DND-41 (cell line): ENCODE results near the gene GJD3.

Source experiments
- ATAC-seq: fragments of 200-7000 bp; cut with Tn5 transposase; 3 replicates; pipeline ENCODE4 v1.9.1; 2021; ENCODE audit warnings: low read depth; ENCODE audit not compliant: insufficient read depth
- DNase-seq: peaks from one replicate; pipeline ENCODE4 v3.0.0-alpha.2; 2020
- H2AFZ ChIP-seq: 2 replicates; pipeline ENCODE4 v1.6.0; 2012; ENCODE audit warnings: low read depth, low read length
- H3K27ac ChIP-seq: 2 replicates; pipeline ENCODE4 v1.5.1; 2012; ENCODE audit warnings: low read length, inconsistent platforms
- H3K27me3 ChIP-seq: fragments of 200-600 bp; sonication (generic); 2 replicates; pipeline ENCODE4 v1.6.0; 2012; ENCODE audit warnings: low read length, mild to moderate bottlenecking, inconsistent platforms; ENCODE audit not compliant: insufficient read depth, poor library complexity
- H3K36me3 ChIP-seq: 2 replicates; pipeline ENCODE4 v1.5.1; 2012; ENCODE audit warnings: low read length, inconsistent platforms; ENCODE audit not compliant: insufficient read depth
- H3K4me1 ChIP-seq: 2 replicates; pipeline ENCODE4 v1.5.1; 2012; ENCODE audit warnings: mild to moderate bottlenecking, low read length; ENCODE audit not compliant: insufficient read depth
- H3K4me2 ChIP-seq: 2 replicates; pipeline ENCODE4 v1.6.0; 2012; ENCODE audit warnings: mild to moderate bottlenecking, moderate library complexity, low read length, inconsistent platforms; ENCODE audit not compliant: insufficient read depth
- H3K4me3 ChIP-seq, 2 experiments: fragments of 200-600 bp in 1 of 2; shearing (Covaris generic) in 1 of 2; 2 replicates each; pipeline ENCODE4 v1.5.1; 2012 to 2016; ENCODE audit warnings: inconsistent platforms in 2 of 2, low read length in 2 of 2, mild to moderate bottlenecking in 2 of 2, low read depth in 1 of 2, moderate library complexity in 1 of 2
- H3K79me2 ChIP-seq: 2 replicates; pipeline ENCODE4 v1.6.0; 2012; ENCODE audit warnings: low read length, inconsistent platforms; ENCODE audit not compliant: insufficient read depth
- H3K9ac ChIP-seq: 2 replicates; pipeline ENCODE4 v1.6.0; 2012; ENCODE audit warnings: low read depth, mild to moderate bottlenecking, inconsistent platforms, low read length, moderate library complexity
- H3K9me3 ChIP-seq: 2 replicates; pipeline ENCODE4 v1.5.1; 2012; ENCODE audit warnings: low read length, moderate library complexity, mild to moderate bottlenecking, inconsistent platforms; ENCODE audit not compliant: insufficient read depth, severe bottlenecking
- H4K20me1 ChIP-seq: 2 replicates; pipeline ENCODE4 v1.6.0; 2012; ENCODE audit warnings: low read length; ENCODE audit not compliant: insufficient read depth
- EZH2 ChIP-seq: IDR thresholded peaks from 3 replicates; pipeline ENCODE4 v1.6.1; 2012; ENCODE audit warnings: borderline replicate concordance, low read depth, mild to moderate bottlenecking, moderate library complexity, low read length, inconsistent platforms; ENCODE audit not compliant: severe bottlenecking
- TF ChIP-seq, protein P1 (sequence below): IDR thresholded peaks from 2 replicates; pipeline ENCODE4 v1.5.1; 2012; ENCODE audit warnings: borderline replicate concordance, low read length, moderate library complexity, mild to moderate bottlenecking; ENCODE audit not compliant: poor library complexity, severe bottlenecking; ENCODE audit errors: extremely low read depth

Gene GJD3

DNA sequence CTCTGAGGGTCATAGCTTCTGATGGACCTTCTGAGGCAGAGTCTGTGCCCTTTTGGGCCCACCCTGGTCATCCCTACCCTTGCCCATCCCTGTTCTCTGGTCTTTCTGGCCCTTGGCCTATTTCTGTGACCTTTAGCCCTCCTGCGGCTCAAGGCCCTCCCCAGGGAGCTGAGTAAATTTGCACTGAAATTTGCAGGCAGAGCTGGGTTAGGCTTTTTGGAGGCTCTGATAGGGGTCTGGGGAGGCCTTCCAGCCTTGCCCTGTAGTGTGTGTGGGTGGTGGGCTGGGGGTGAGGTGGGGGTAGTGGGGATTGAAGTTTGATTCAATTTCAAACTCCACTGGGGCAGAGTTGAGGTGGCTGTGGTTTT lies 37.7 kb downstream of the GJD3 start:
- H3K36me3 ChIP-seq = peaks cover 7% of the 10 kb centered on the region; the same call in 1 of the 2 replicates
- H3K79me2 ChIP-seq = peaks cover 16% of the 10 kb centered on the region
- no peak overlapping the region for H3K4me3 ChIP-seq
- no peak overlapping the region for H3K9ac ChIP-seq
- H3K4me1 ChIP-seq = peaks cover 46% of the 10 kb centered on the region
- no peak overlapping the region for H3K27ac ChIP-seq
- no peak for DNase-seq
- no peak for TF ChIP-seq EZH2
- TF ChIP-seq, protein P1, sequence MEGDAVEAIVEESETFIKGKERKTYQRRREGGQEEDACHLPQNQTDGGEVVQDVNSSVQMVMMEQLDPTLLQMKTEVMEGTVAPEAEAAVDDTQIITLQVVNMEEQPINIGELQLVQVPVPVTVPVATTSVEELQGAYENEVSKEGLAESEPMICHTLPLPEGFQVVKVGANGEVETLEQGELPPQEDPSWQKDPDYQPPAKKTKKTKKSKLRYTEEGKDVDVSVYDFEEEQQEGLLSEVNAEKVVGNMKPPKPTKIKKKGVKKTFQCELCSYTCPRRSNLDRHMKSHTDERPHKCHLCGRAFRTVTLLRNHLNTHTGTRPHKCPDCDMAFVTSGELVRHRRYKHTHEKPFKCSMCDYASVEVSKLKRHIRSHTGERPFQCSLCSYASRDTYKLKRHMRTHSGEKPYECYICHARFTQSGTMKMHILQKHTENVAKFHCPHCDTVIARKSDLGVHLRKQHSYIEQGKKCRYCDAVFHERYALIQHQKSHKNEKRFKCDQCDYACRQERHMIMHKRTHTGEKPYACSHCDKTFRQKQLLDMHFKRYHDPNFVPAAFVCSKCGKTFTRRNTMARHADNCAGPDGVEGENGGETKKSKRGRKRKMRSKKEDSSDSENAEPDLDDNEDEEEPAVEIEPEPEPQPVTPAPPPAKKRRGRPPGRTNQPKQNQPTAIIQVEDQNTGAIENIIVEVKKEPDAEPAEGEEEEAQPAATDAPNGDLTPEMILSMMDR = no peak
- no peak overlapping the region for H3K4me2 ChIP-seq
- H3K9me3 ChIP-seq = no peaks in the 10 kb centered on the region
- no peak overlapping the region for H2AFZ ChIP-seq
- no peak for ATAC-seq
- H3K27me3 ChIP-seq = no peaks in the 10 kb centered on the region
- peaks cover 44% of the 10 kb centered on the region for H4K20me1 ChIP-seq

DNA sequence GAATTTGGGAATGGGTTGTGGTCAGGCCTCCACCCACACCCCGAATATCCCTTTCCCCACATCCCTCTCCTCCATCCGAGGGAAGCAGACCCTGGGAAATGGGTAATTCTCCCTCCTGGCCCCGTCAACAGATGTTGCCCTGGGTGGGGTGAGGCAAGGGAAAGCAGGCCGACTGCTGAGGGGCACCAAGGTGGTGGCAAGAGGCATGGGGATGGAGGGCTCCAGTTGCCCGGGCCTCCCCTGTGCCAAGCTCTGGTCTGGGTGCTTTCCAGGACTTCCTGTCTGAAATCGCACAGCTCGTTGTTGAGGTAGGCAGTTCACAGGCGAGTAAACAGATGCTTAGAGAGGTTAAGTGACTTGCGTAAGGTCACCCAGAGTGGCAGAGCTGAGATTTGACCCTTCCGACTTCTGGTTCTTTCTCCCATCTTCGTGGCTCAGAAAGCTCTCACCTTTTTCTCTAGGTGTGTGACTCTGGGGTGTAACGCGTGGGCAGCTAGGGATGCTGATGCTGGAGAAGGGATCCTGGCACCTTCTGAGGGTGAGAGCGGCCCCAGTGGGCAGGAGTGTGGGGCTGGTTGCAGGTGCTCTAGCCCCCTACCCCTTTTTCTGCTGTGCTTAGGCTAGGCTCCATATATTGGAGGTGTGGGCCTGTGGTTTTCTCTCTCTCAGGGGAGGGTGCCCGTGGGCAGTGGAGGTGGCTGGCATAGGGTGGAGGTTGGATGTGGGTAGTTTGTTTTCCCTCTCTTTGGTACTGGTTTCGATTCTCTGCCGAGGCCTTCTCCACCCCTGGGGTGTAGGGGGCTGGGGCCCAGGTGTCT lies 38.3 kb downstream of the GJD3 start:
- peaks cover 1% of the 10 kb centered on the region; the same call in 1 of the 2 replicates for H3K36me3 ChIP-seq
- H3K4me1 ChIP-seq = peaks cover 52% of the 10 kb centered on the region
- no peak for ATAC-seq
- no peaks in the 10 kb centered on the region for H3K27me3 ChIP-seq
- H3K4me2 ChIP-seq = no peak overlapping the region; the same call in 1 of the 2 replicates
- no peaks in the 10 kb centered on the region for H3K9me3 ChIP-seq
- H3K4me3 ChIP-seq = no peak overlapping the region
- no peak for DNase-seq
- no peak overlapping the region for H3K27ac ChIP-seq
- H3K79me2 ChIP-seq = peaks cover 16% of the 10 kb centered on the region
- H4K20me1 ChIP-seq = peaks cover 50% of the 10 kb centered on the region
- TF ChIP-seq EZH2 = no peak
- TF ChIP-seq, protein P1 = no peak
- H2AFZ ChIP-seq = no peak overlapping the region
- H3K9ac ChIP-seq = no peak overlapping the region

DNA sequence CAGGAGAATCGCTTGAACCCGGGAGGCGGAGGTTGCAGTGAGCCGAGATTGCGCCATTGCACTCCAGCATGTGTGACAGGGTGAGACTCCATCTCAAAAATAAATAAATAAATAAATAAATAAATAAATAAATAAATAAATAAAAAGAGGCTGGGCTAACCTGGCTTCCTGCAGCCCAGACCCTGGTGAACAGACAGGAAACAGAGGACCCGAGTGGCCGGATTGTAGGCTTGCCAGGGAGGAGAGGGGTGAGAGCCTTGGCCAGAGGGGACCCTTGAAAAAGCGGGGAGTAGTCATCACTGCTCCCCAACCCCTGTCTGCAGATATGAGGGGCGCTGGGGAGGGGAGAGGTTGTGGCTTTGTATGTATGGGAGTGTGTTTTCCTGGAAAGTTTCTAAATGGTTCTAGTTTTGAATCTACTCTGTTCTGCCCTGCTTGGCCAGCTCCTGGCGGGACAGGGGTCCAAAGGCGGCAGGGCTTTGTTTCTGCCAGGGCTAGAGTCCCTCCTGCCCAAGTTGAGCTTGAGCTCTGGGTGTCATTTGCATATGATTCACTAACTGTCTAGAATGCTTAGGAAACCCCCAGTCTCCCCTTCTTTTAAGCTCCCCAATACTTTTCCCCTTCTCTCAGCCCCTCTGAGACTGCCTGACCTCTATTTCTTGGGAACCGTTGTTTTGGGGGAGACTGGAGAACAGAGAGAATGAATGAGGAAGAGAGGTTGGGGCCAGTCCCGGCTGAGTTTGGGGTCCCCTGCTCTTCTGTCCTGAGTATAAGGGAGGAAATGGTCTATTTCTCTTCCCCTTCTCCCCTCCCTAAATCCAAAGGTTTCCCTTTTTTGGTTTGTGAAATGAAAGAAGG lies 39.2 kb downstream of the GJD3 start:
- Histone ChIP-seq H3K79me2 (peaks cover 16% of the 10 kb centered on the region), H3K4me1 (peaks cover 58% of the 10 kb centered on the region), H4K20me1 (peaks cover 56% of the 10 kb centered on the region), H3K4me3 (no peak overlapping the region), H3K9ac (no peak overlapping the region), H2AFZ (no peak overlapping the region), H3K36me3 (no peaks in the 10 kb centered on the region), H3K27ac (no peak overlapping the region), H3K27me3 (no peaks in the 10 kb centered on the region), H3K4me2 (no peak overlapping the region), H3K9me3 (no peaks in the 10 kb centered on the region)
- ATAC-seq (no peak), DNase-seq (no peak)
- TF ChIP-seq EZH2 = no peak
- TF ChIP-seq, protein P1 = no peak
